Keratinocyte (primary cell): Measurements from ENCODE around the gene PAN2. TPM values are rescaled to one million over a fixed set of nuclear protein-coding genes. Genes with fewer than 3 reads are reported as not detected.
"Not testable (repeated sequence)": the region's sequence is repeated elsewhere in the genome, so short reads cannot be mapped to it uniquely, and the experiment has no call there.

Experiments used
- DNase-seq: peaks from one replicate; pipeline ENCODE4 v3.0.0-alpha.2; 2011; ENCODE audit warnings: low read depth, missing footprints, low spot score
- FAIRE-seq: peaks from 2 replicates; lab custom pipeline; 2011; peaks lifted over from hg19 to GRCh38; lab: Jason Lieb, UNC
- H2AFZ ChIP-seq: 2 replicates; pipeline ENCODE4 v1.6.0; 2012; ENCODE audit warnings: low read length, control low read depth, inconsistent platforms; ENCODE audit not compliant: control insufficient read depth
- H3K27ac ChIP-seq: 2 replicates; pipeline ENCODE4 v1.5.1; 2011; ENCODE audit warnings: low read length; ENCODE audit not compliant: control insufficient read depth, insufficient read depth
- H3K27me3 ChIP-seq: 3 replicates; pipeline ENCODE4 v1.6.0; 2011; ENCODE audit warnings: low read length; ENCODE audit not compliant: control insufficient read depth, insufficient read depth; ENCODE audit errors: extremely low read depth
- H3K36me3 ChIP-seq, 2 experiments: 2 replicates in 1 of 2; 3 replicates in 1 of 2; pipeline ENCODE4 v1.5.1; 2011; ENCODE audit warnings: low read length in 2 of 2, mild to moderate bottlenecking in 1 of 2; ENCODE audit not compliant: control insufficient read depth in 2 of 2, insufficient read depth in 2 of 2; ENCODE audit errors: extremely low read depth in 1 of 2
- H3K4me1 ChIP-seq: 3 replicates; pipeline ENCODE4 v1.5.1; 2011; ENCODE audit warnings: low read length; ENCODE audit not compliant: control insufficient read depth, insufficient read depth; ENCODE audit errors: extremely low read depth
- H3K4me2 ChIP-seq: 3 replicates; pipeline ENCODE4 v1.6.0; 2011; ENCODE audit warnings: low read depth, low read length; ENCODE audit not compliant: control insufficient read depth, insufficient read depth; ENCODE audit errors: extremely low read depth
- H3K4me3 ChIP-seq, 3 experiments: fragments of 200-600 bp in 1 of 3; sonication (generic) in 1 of 3; 2 replicates in 2 of 3; 3 replicates in 1 of 3; pipeline ENCODE4 v1.5.1; 2011 to 2016; ENCODE audit warnings: low read length in 3 of 3, mild to moderate bottlenecking in 3 of 3, control low read depth in 2 of 3, inconsistent platforms in 1 of 3, low read depth in 1 of 3, mixed read lengths in 1 of 3, mixed run types in 1 of 3, moderate library complexity in 1 of 3; ENCODE audit not compliant: control insufficient read depth in 2 of 3, insufficient read depth in 2 of 3; ENCODE audit errors: extremely low read depth in 1 of 3
- H3K79me2 ChIP-seq: 2 replicates; pipeline ENCODE4 v1.6.0; 2012; ENCODE audit warnings: low read length; ENCODE audit not compliant: control insufficient read depth, insufficient read depth
- H3K9ac ChIP-seq: 3 replicates; pipeline ENCODE4 v1.6.0; 2011; ENCODE audit warnings: low read length; ENCODE audit not compliant: control insufficient read depth, insufficient read depth; ENCODE audit errors: extremely low read depth
- H3K9me1 ChIP-seq: 3 replicates; pipeline ENCODE4 v1.6.0; 2011; ENCODE audit warnings: low read length; ENCODE audit not compliant: control insufficient read depth, insufficient read depth; ENCODE audit errors: extremely low read depth
- H3K9me3 ChIP-seq: 2 replicates; pipeline ENCODE4 v1.5.1; 2012; ENCODE audit warnings: low read depth, low read length; ENCODE audit not compliant: control insufficient read depth
- H4K20me1 ChIP-seq: 3 replicates; pipeline ENCODE4 v1.6.0; 2011; ENCODE audit warnings: low read length; ENCODE audit not compliant: control insufficient read depth, insufficient read depth; ENCODE audit errors: extremely low read depth
- CTCF ChIP-seq, 3 experiments: IDR thresholded peaks in 1 of 3; conservative IDR thresholded peaks in 1 of 3; optimal IDR thresholded peaks in 1 of 3; 2 replicates in 2 of 3; 3 replicates in 1 of 3; pipeline versions ENCODE3 to v1.5.1; 2011; ENCODE audit warnings: low read length in 3 of 3, mild to moderate bottlenecking in 3 of 3, moderate library complexity in 2 of 3, control low read depth in 1 of 3, inconsistent platforms in 1 of 3; ENCODE audit not compliant: insufficient read depth in 2 of 3; ENCODE audit errors: extremely low read depth in 1 of 3
- EZH2 ChIP-seq: IDR thresholded peaks from one replicate; pipeline ENCODE4 v1.6.1; 2012; ENCODE audit warnings: inconsistent platforms, mild to moderate bottlenecking, low read length, moderate library complexity
- dilution Hi-C: fragments of 300-500 bp; cut with MboI; formaldehyde crosslinking; loops from one replicate; pipeline ENCODE4 v1.7.0; 2020; ENCODE audit warnings: low sequenced_read_pairs; ENCODE audit not compliant: extremely low pct_ligation_motif_present
- polyA plus RNA-seq, 5 experiments: library from polyadenylated mRNA; depleted of rRNA in 3 of 5; stranded (reverse) in 3 of 5; stranded (forward) in 1 of 5; unstranded in 1 of 5; fragments of >200 nt; gene quantifications; 1 replicate in 1 of 5; 2 replicates in 3 of 5; 3 replicates in 1 of 5; pipeline versions ENCODE4 v1.2.1 to v1.2.3, GENCODE V29; 2011 to 2012; ENCODE audit warnings: missing spikeins in 2 of 5, low read depth in 1 of 5, low replicate concordance in 1 of 5

The PAN2 gene
- polyA plus RNA-seq, 1 donor (not counting 4 experiments of a cell fraction or from before 2014, with no cell fraction given), result 26.3 TPM

- FAIRE-seq, result no peak
- Histone ChIP-seq H3K9me1 (no peaks in the 10 kb centered on the region), H3K4me3 (no peak overlapping the region), H2AFZ (no peak overlapping the region), H3K27me3 (no peaks in the 10 kb centered on the region), H3K4me2 (no peak overlapping the region), H4K20me1 (peaks cover 4% of the 10 kb centered on the region), H3K9ac (no peak overlapping the region), H3K79me2 (peaks cover 40% of the 10 kb centered on the region), H3K27ac (no peak overlapping the region), H3K36me3 (peaks cover 8 to 20% of the 10 kb centered on the region in 2 experiments), H3K9me3 (no peaks in the 10 kb centered on the region), H3K4me1 (peaks cover 18% of the 10 kb centered on the region)
- dilution Hi-C loops, result no loop called here
- TF ChIP-seq CTCF (optimal IDR thresholded peaks at IDR 0.05 in 1 of 3, IDR thresholded peaks at IDR 0.05 in 1 of 3, conservative IDR thresholded peaks at IDR 0.05 in 1 of 3; ENCODE audit: extremely low read depth in 1 of 3, insufficient read depth in 2 of 3, low read length in 3 of 3) (no peak), EZH2 (no peak)
- no peak for DNase-seq
These were observed 45.0 kb downstream of the PAN2 start for GRCh38 chr12:56288705-56289387.

- Histone ChIP-seq H3K79me2 (peaks cover 31% of the 10 kb centered on the region), H3K9ac (no peak overlapping the region), H3K27ac (no peak overlapping the region), H3K4me1 (peaks cover 6% of the 10 kb centered on the region), H2AFZ (no peak overlapping the region), H3K4me3 (no peak overlapping the region), H3K4me2 (no peak overlapping the region), H3K27me3 (no peaks in the 10 kb centered on the region), H3K36me3 (peaks cover 19 to 36% of the 10 kb centered on the region in 2 experiments), H4K20me1 (no peaks in the 10 kb centered on the region), H3K9me1 (no peaks in the 10 kb centered on the region), H3K9me3 (no peaks in the 10 kb centered on the region)
- DNase-seq, result no peak
- dilution Hi-C loops, result no loop called here
- FAIRE-seq, result no peak
- TF ChIP-seq CTCF (optimal IDR thresholded peaks at IDR 0.05 in 1 of 3, IDR thresholded peaks at IDR 0.05 in 1 of 3, conservative IDR thresholded peaks at IDR 0.05 in 1 of 3; ENCODE audit: extremely low read depth in 1 of 3, insufficient read depth in 2 of 3, low read length in 3 of 3), result no peak
- TF ChIP-seq EZH2, result no peak
These were observed 47.6 kb downstream of the PAN2 start for GRCh38 chr12:56286044-56286830.

GRCh38 chr12:56284263-56284662, 49.5 kb downstream of the PAN2 start:
- Histone ChIP-seq H3K79me2 (peaks cover 18% of the 10 kb centered on the region), H3K36me3 (peaks cover 22 to 43% of the 10 kb centered on the region in 2 experiments)
- DNase-seq, H3K4me3 ChIP-seq, H3K27me3 ChIP-seq, FAIRE-seq, H3K4me2 ChIP-seq, H2AFZ ChIP-seq, dilution Hi-C loops, H4K20me1 ChIP-seq, H3K27ac ChIP-seq, H3K9me3 ChIP-seq, H3K9me1 ChIP-seq, H3K9ac ChIP-seq, H3K4me1 ChIP-seq: not testable (repeated sequence)
